Measurements from ENCODE around the gene BCL11B.

- TF ChIP-seq CTCF (IDR thresholded peaks at IDR 0.05; ENCODE audit: low read length) (no peak), EZH2 (IDR thresholded peaks at IDR 0.05; ENCODE audit: borderline replicate concordance, low read length) (no peak)
These were observed 89.3 kb downstream of the BCL11B start for GRCh38 chr14:99182548-99183250.
